GM12878 (cell line): ENCODE measurements around the gene TUFM. TPM values are rescaled to one million over a fixed set of nuclear protein-coding genes. Genes with fewer than 3 reads are reported as not detected.

Experiments used
- ATAC-seq: fragments of 200-7000 bp; cut with Tn5 transposase; 3 replicates; pipeline ENCODE4 v1.9.1; 2020; ENCODE audit warnings: mild to moderate bottlenecking, moderate library complexity
- BruUV-seq: library from RNA; stranded (reverse); fragments of 400-500 nt; replicated peaks from 2 replicates; lab custom pipeline; 2021; lab: Mats Ljungman, UMichigan
- CTCF ChIA-PET: fragments of 300-600 bp; sonication (Branson Sonifier 250); formaldehyde crosslinking; extraction: SDS; loops from one replicate; lab custom pipeline; 2021; ENCODE audit warnings: inconsistent platforms; lab: Yijun Ruan, JAX
- POLR2A ChIA-PET: fragments of 350-600 bp; formaldehyde crosslinking; extraction: SDS; loops from one replicate; lab custom pipeline; 2021; ENCODE audit warnings: inconsistent platforms; lab: Charles Lee
- RAD21 ChIA-PET: fragments of 300-600 bp; sonication (Branson Sonifier 250); formaldehyde crosslinking; loops from one replicate; lab custom pipeline; 2023; ENCODE audit warnings: antibody characterized with exemption; ENCODE audit not compliant: unreplicated experiment; lab: Charles Lee
- SMC1A ChIA-PET: fragments of 300-600 bp; sonication (Branson Sonifier 250); formaldehyde crosslinking; loops from one replicate; lab custom pipeline; 2023; ENCODE audit not compliant: unreplicated experiment, uncharacterized antibody; lab: Charles Lee
- DNase-seq: peaks from one replicate; pipeline ENCODE4 v3.0.0-alpha.2; 2011; ENCODE audit warnings: low read depth, low spot score
- FAIRE-seq: peaks from 3 replicates; lab custom pipeline; 2011; peaks lifted over from hg19 to GRCh38; lab: Jason Lieb, UNC
- H2AFZ ChIP-seq: 2 replicates; pipeline ENCODE4 v1.6.0; 2011; ENCODE audit warnings: low read depth, low read length, control low read depth; ENCODE audit not compliant: control insufficient read depth
- H3K27ac ChIP-seq: 2 replicates; pipeline ENCODE4 v1.5.1; 2011; ENCODE audit warnings: control low read depth; ENCODE audit not compliant: control insufficient read depth, insufficient read depth
- H3K27me3 ChIP-seq, 2 experiments: replicated peaks in 1 of 2; 2 replicates each; pipeline versions ENCODE4 v1.6.0 to v1.6.1; 2011; ENCODE audit warnings: low read length in 1 of 2; ENCODE audit not compliant: control insufficient read depth in 2 of 2, insufficient read depth in 2 of 2
- H3K36me3 ChIP-seq, 2 experiments: 2 replicates each; pipeline ENCODE4 v1.5.1; 2011; ENCODE audit warnings: low read length in 1 of 2; ENCODE audit not compliant: control insufficient read depth in 2 of 2, insufficient read depth in 2 of 2
- H3K4me1 ChIP-seq: 2 replicates; pipeline ENCODE4 v1.6.1; 2011; ENCODE audit warnings: mild to moderate bottlenecking, low read length, moderate library complexity, mixed read lengths; ENCODE audit not compliant: control insufficient read depth, insufficient read depth
- H3K4me2 ChIP-seq: 2 replicates; pipeline ENCODE4 v1.6.0; 2011; ENCODE audit warnings: control low read depth; ENCODE audit not compliant: control insufficient read depth, insufficient read depth
- H3K4me3 ChIP-seq: fragments of 200-600 bp; sonication (generic); 2 replicates; pipeline ENCODE4 v1.5.1; 2016
- H3K79me2 ChIP-seq: 2 replicates; pipeline ENCODE4 v1.6.0; 2011; ENCODE audit warnings: low read length; ENCODE audit not compliant: control insufficient read depth, insufficient read depth
- H3K9ac ChIP-seq: 2 replicates; pipeline ENCODE4 v1.8.0; 2011; ENCODE audit warnings: low read length, control low read depth, mixed read lengths; ENCODE audit not compliant: control insufficient read depth, insufficient read depth
- H3K9me3 ChIP-seq: replicated peaks from 3 replicates; pipeline ENCODE4 v1.5.1; 2011; ENCODE audit warnings: mild to moderate bottlenecking, low read length; ENCODE audit not compliant: control insufficient read depth, insufficient read depth
- H4K20me1 ChIP-seq: 2 replicates; pipeline ENCODE4 v1.6.0; 2011; ENCODE audit not compliant: control insufficient read depth, insufficient read depth
- CHD2 ChIP-seq: IDR thresholded peaks from 2 replicates; pipeline ENCODE4 v1.6.1; 2011; ENCODE audit warnings: low read depth, low read length, improper control_type of control experiment, borderline replicate concordance
- E2F4 ChIP-seq: IDR thresholded peaks from 2 replicates; pipeline ENCODE4 v1.6.1; 2012; ENCODE audit warnings: low read depth, low read length, improper control_type of control experiment
- E2F8 ChIP-seq: fragments of 450-650 bp; IDR thresholded peaks from 2 replicates; pipeline ENCODE4 v1.6.1; 2018; ENCODE audit warnings: mild to moderate bottlenecking, low read depth, moderate library complexity; ENCODE audit not compliant: partially characterized antibody
- EZH2 ChIP-seq: IDR thresholded peaks from 2 replicates; pipeline ENCODE4 v1.6.1; 2012; ENCODE audit warnings: low read depth, mild to moderate bottlenecking, control low read depth, inconsistent platforms, low read length, borderline replicate concordance; ENCODE audit not compliant: control insufficient read depth
- GABPA ChIP-seq: IDR thresholded peaks from 2 replicates; pipeline ENCODE4 v1.6.1; 2014; ENCODE audit warnings: antibody characterized with exemption, low read depth, mild to moderate bottlenecking, inconsistent platforms
- GATAD2B ChIP-seq: fragments of 450-650 bp; conservative IDR thresholded peaks from 2 replicates; pipeline ENCODE4 v1.6.1; 2017; ENCODE audit warnings: low read depth, mild to moderate bottlenecking, moderate library complexity
- MXI1 ChIP-seq: fragments of 150-350 bp; IDR thresholded peaks from 2 replicates; pipeline ENCODE4 v1.6.1; 2011; ENCODE audit warnings: low read depth, mild to moderate bottlenecking, inconsistent platforms, low read length, improper control_type of control experiment
- NR2C2 ChIP-seq: IDR thresholded peaks from 2 replicates; pipeline ENCODE4 v1.6.1; 2011; ENCODE audit warnings: borderline replicate concordance, low read depth; ENCODE audit not compliant: control insufficient read depth, insufficient read length
- PKNOX1 ChIP-seq: fragments of 450-650 bp; IDR thresholded peaks from 2 replicates; pipeline ENCODE4 v1.6.1; 2016; ENCODE audit warnings: mild to moderate bottlenecking
- POU2F2 ChIP-seq: IDR thresholded peaks from 3 replicates; pipeline ENCODE4 v1.6.1; 2011; ENCODE audit warnings: low read depth, mild to moderate bottlenecking, low read length, borderline replicate concordance
- RCOR1 ChIP-seq: conservative IDR thresholded peaks from 2 replicates; pipeline ENCODE4 v1.6.1; 2012; ENCODE audit warnings: low read depth, low read length, improper control_type of control experiment
- RUNX3 ChIP-seq: IDR thresholded peaks from 2 replicates; pipeline ENCODE4 v1.6.1; 2012; ENCODE audit warnings: low read length, inconsistent platforms
- SIX5 ChIP-seq: IDR thresholded peaks from 2 replicates; pipeline ENCODE4 v1.6.1; 2011; ENCODE audit warnings: mild to moderate bottlenecking, low read depth, low read length, moderate library complexity; ENCODE audit not compliant: severe bottlenecking
- SMARCA5 ChIP-seq: fragments of 450-650 bp; IDR thresholded peaks from 2 replicates; pipeline ENCODE4 v1.6.1; 2017; ENCODE audit warnings: mild to moderate bottlenecking
- STAT1 ChIP-seq: fragments of 450-650 bp; conservative IDR thresholded peaks from 2 replicates; pipeline ENCODE4 v1.6.1; 2014; ENCODE audit warnings: antibody characterized with exemption, mild to moderate bottlenecking
- TCF12 ChIP-seq: IDR thresholded peaks from 2 replicates; pipeline ENCODE4 v1.6.1; 2011; ENCODE audit warnings: low read depth, mild to moderate bottlenecking, low read length
- TCF7 ChIP-seq: IDR thresholded peaks from 2 replicates; pipeline ENCODE4 v1.6.1; 2014; ENCODE audit warnings: antibody characterized with exemption, borderline replicate concordance
- ZNF207 ChIP-seq: fragments of 450-650 bp; IDR thresholded peaks from 2 replicates; pipeline ENCODE4 v1.6.1; 2014; ENCODE audit warnings: antibody characterized with exemption, mild to moderate bottlenecking, borderline replicate concordance
- ZNF384 ChIP-seq: IDR thresholded peaks from 2 replicates; pipeline ENCODE4 v1.6.1; 2012; ENCODE audit warnings: low read depth, mild to moderate bottlenecking, low read length, improper control_type of control experiment, borderline replicate concordance
- WGBS: methylation state at CpG from one replicate; pipeline ENCODE4 v1.1.6; 2016; ENCODE audit warnings: low lambda C conversion rate; ENCODE audit not compliant: insufficient replicate concordance, insufficient coverage; ENCODE audit errors: missing lambda C conversion rate; 5-methylcytosine and 5-hydroxymethylcytosine counted together
- in situ Hi-C: fragments of 300-500 bp; cut with MboI; formaldehyde crosslinking; loops from 9 replicates; pipeline ENCODE4 v1.14.3; 2018; ENCODE audit warnings: mixed read lengths
- intact Hi-C: fragments of 100-400 bp; cut with micrococcal nuclease; formaldehyde crosslinking; loops from one replicate; pipeline ENCODE4 v1.14.2; 2022; ENCODE audit not compliant: unreplicated experiment
- polyA plus RNA-seq, 11 experiments: library from polyadenylated mRNA; depleted of rRNA in 4 of 11; unstranded in 6 of 11; stranded (reverse) in 5 of 11; fragments of >200 nt; fragmentation: Nextera tagmentation in 4 of 11; fragmentation: Illumina TruSeq in 1 of 11; extraction: Ambion mirVana in 4 of 11; extraction: Trizol in 1 of 11; gene quantifications; 1 replicate in 1 of 11; 2 replicates in 10 of 11; pipeline versions ENCODE4 v1.2.1 to v1.2.3, GENCODE V29; 2011 to 2016; ENCODE audit warnings: inconsistent platforms in 2 of 11, missing spikeins in 2 of 11, low read depth in 1 of 11
- total RNA-seq, 4 experiments: library from RNA; depleted of rRNA in 3 of 4; stranded (reverse); fragments of >200 nt in 3 of 4; fragmentation: Illumina TruSeq in 1 of 4; extraction: Trizol in 1 of 4; gene quantifications; 2 replicates each; pipeline versions ENCODE4 v1.2.1 to v1.2.3, GENCODE V29; 2013 to 2021

TUFM gene
- total and polyA plus RNA-seq, 10 of the 15 experiments (the other 5 are each of a cell fraction or from before 2014, with no cell fraction given): 23.4 to 354 (median 182) TPM

- in situ Hi-C loops: no loop called here
- Histone ChIP-seq H3K9ac (no peak overlapping the region), H3K4me2 (no peak overlapping the region), H3K4me1 (peaks cover 7% of the 10 kb centered on the region; the same call in 1 of the 2 replicates), H4K20me1 (no peaks in the 10 kb centered on the region), H3K9me3 (no peaks in the 10 kb centered on the region), H3K27me3 (no peaks in the 10 kb centered on the region), H2AFZ (no peak overlapping the region), H3K27ac (no peak overlapping the region), H3K79me2 (no peaks in the 10 kb centered on the region), H3K4me3 (no peak overlapping the region), H3K36me3 (peaks cover 11 to 18% of the 10 kb centered on the region in 2 experiments)
- FAIRE-seq (no peak), DNase-seq (no peak), ATAC-seq (peak; percentile 87)
- SMC1A ChIA-PET: interaction anchor here (0.7 to 4.4 kb wide), 3 partner anchors 11 to 70 kb away, joined by 3 to 38 read pairs (median 5); no protein-coding TSS in a partner anchor
- BruUV-seq: TSS peak; percentile 67
- CTCF ChIA-PET: interaction anchor here (0.5 to 8.1 kb wide), 6 partner anchors 10 to 104 kb away, joined by 3 to 124 read pairs (median 8); partner anchors contain the start of genes CD19 and SH2B1
- POLR2A ChIA-PET: no interaction called here
- WGBS: 59% methylated on average over 13 of the region's 18 CpGs
- RAD21 ChIA-PET: interaction anchor here (0.6 to 5.6 kb wide), 4 partner anchors 10 to 71 kb away, joined by 3 to 53 read pairs (median 4); partner anchors contain the start of gene SH2B1
- intact Hi-C loops: loop anchor here (1.0 kb wide), 1 partner anchor 72 kb away; no protein-coding TSS in a partner anchor
- TF ChIP-seq NR2C2 (no peak), E2F4 (no peak), POU2F2 (no peak), SIX5 (no peak), TCF7 (no peak), ZNF384 (no peak), PKNOX1 (no peak), RUNX3 (0 out of 2 replicates have a peak, but pooled peaks have one; percentile 6), TCF12 (no peak), SMARCA5 (0 out of 2 replicates have a peak, but pooled peaks have one; percentile 48), MXI1 (no peak), E2F8 (no peak), RCOR1 (no peak), GABPA (no peak), CHD2 (no peak), GATAD2B (0 out of 2 replicates have a peak, but pooled peaks have one; percentile 28), EZH2 (no peak), ZNF207 (no peak), STAT1 (no peak)
These were observed 27.5 kb upstream of the TUFM start for GRCh38 chr16:28873543-28874201.
